ENCODE data around the gene SFMBT1.

DNA sequence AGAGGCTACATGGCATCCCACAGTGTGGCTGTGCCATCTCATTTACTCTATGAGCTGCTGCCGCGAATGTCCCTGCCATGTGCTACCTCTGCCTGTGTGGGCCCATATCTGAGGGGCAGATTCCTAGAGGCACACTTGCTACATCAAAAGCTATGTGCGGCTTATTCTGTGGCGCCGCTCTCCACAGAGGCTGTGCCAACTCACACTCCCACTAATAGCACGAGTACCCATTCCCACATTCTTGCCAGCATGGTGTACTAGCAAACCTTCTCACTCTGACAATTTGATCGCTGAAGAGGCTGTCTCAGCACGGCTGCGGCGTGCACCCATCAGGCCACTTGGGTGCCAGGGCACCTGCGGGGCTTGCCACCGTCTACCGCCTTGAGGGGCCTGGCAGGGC is 179.9 kb downstream of the SFMBT1 start:
- TF ChIP-seq, protein P1, sequence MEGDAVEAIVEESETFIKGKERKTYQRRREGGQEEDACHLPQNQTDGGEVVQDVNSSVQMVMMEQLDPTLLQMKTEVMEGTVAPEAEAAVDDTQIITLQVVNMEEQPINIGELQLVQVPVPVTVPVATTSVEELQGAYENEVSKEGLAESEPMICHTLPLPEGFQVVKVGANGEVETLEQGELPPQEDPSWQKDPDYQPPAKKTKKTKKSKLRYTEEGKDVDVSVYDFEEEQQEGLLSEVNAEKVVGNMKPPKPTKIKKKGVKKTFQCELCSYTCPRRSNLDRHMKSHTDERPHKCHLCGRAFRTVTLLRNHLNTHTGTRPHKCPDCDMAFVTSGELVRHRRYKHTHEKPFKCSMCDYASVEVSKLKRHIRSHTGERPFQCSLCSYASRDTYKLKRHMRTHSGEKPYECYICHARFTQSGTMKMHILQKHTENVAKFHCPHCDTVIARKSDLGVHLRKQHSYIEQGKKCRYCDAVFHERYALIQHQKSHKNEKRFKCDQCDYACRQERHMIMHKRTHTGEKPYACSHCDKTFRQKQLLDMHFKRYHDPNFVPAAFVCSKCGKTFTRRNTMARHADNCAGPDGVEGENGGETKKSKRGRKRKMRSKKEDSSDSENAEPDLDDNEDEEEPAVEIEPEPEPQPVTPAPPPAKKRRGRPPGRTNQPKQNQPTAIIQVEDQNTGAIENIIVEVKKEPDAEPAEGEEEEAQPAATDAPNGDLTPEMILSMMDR (IDR thresholded peaks at IDR 0.05; ENCODE audit: insufficient read depth, low read length, poor library complexity, severe bottlenecking) = no peak
- TF ChIP-seq EZH2phosphoT487 (conservative IDR thresholded peaks at IDR 0.05; ENCODE audit: low read length) = no peak

Data from SU-DHL-6 (cell line).